Stimulated activated CD8-positive, alpha-beta memory T cell treated with anti-CD3 and anti-CD28 coated beads, Interleukin-15, amount 100 ng/mL, for 4 hours (primary cell): ENCODE results near the gene HOXB6.

ENCODE experiments used
- DNase-seq, 2 donors: peaks; one replicate each; pipeline ENCODE4 v3.0.0-alpha.2; 2020; ENCODE audit warnings: low read depth in 2 of 2

HOXB6 gene

DNA sequence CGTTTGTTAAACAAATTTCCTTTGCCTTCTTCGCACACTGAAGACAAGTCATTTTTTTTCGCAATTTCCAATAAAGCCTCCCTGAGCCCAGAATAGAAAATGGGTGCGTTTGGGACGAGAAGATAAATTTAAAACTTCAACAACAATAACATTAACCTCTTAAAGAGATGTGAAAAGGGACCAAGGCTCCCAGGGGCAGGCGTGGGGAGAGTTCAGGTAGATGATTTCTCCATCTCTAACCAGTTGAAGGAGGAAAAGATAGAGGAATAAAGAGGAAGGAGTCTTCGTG is 25.4 kb downstream of the HOXB6 start:
- DNase-seq: no peak

DNA sequence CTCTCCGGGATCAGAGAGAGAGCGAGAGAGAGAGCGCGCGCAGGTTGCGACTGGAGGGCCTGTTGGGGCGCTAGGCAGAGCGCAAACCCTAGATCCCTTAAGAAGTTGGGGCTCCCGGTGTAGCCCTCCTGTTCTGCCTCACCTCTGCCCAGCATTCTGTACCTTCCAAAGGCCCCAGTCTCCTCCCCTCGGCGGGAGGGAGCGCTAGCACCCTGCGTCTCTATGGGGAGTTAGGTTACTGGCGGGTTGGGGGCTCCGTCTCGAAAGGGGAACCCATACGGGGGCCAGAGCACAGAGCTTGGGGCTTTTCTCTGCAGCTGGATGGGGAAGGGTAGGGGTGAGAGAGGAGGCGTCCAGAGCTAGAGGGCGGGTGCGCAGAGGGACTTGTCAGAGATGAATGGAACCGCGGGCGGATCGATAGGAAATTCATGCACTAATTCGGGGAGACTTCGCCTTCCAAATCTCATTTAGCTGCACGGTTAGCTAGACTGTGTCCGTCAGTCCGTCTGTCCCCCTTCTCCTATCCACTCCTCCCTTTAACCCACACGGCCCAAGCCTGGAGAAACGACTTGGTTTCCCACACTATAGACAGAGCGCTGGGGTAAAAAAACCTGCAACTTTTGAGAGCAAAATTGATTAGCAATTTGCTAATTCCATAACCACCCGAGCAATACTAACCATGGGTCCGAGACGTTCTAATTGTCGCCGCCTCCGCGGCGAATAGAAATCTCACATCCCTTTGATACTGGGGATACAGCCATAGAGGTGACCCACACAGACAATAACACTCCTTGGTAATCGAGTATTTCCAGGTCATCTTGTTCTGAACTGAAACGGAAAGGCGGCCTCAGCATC is 25.9 kb downstream of the HOXB6 start:
- DNase-seq: no peak

DNA sequence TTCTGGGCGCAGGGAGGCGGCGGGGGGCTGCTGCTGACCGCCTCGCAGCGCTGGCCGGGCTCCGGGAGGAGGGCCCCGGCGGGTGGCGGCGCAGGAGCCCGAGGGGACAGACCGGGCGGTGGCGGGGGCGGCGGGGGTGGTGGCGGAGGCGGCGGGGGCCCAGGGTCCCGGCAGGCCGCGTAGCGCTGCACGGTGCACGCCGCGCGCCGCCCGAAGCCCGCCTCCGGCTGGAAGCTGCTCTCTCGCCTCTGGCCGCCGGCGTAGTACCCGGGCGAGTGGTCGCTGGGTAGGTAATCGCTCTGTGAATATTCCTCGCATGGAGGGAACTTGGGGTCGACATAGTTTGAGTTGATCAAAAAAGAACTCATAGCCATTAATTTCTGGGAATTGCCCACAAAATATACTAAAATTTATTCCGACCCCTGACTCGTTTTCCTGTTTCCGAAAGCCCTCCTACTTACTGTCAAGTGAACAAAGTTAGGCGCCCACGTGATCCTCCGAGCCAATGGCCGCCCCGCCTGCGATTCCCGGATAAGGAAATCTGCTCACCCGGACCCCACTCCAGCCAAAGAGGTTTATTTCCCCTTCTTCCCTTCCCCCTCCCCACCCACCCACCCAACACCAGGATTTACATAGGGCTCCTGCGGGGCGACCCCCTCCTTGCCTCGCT is 26.7 kb downstream of the HOXB6 start, which contains the start of gene HOXB4:
Gene HOXB4, minus strand, starts transcription at position 405 of the 670 bp plus-strand sequence. Its CDS starts 31 bp downstream, at position 374.
- peak in 1 of 2 donors; percentile 37 for DNase-seq

DNA sequence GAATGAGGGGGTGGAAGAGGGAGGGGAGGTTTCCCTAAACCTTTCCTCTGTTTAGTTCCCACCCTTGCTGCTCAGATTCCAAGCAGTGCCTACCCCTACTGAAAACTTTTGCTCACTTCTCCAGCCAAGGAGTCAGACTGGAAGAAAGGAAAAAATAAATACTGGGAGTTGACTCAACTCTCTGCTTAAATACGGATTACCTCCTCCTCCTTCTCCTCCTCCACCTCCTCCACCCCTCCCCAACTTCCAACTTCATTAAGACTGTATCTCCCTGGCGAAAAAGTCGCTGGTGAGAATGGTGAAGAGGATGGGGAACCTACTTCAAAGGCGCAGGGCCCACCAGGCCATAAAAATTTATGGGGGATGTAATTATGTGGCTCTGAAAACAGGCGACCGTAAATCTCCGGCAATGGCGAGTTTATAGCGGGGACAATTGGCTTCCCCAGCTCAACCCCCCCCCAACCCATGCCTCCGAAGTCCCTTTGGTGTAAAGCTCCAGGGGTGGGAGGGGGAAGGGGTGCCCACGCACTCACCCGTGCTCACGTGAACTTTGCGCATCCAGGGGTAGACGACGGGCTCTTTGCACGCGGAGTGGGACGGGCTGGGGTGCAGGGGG is 27.3 kb downstream of the HOXB6 start:
- no peak for DNase-seq

DNA sequence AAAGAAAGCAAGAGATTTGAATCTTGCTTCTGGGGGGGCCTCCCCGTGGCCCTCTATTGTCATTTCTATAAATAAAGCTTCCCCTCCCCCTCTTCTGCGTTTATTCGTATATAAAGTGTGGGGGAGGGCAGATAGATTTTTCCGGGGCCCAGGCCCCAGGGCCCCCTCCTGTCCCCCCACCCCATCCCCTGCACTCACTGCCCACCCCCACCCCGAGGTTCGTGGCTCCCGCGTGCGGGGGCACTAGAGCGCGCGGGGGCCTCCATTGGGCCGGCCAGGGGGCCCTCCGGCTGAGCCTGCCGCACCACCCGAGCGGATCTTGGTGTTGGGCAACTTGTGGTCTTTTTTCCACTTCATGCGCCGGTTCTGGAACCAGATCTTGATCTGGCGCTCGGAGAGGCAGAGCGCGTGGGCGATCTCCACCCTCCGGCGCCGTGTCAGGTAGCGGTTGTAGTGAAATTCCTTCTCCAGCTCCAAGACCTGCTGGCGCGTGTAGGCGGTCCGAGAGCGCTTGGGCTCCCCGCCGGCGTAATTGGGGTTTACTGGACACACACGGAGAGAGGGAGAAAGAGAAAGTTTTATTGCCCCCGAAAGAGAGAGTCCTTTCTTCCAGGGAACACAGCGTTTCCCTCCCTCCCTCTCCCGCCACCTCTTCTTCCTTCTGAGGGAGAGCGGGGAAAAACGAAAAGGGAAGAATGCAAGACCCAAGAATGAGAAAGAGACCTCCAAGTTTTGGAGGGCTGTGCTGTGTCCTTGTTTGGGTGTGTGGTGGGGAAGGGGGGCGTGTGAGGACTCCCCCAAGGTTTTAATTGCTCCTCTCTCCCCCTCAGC is 28.1 kb downstream of the HOXB6 start:
- no peak for DNase-seq

DNA sequence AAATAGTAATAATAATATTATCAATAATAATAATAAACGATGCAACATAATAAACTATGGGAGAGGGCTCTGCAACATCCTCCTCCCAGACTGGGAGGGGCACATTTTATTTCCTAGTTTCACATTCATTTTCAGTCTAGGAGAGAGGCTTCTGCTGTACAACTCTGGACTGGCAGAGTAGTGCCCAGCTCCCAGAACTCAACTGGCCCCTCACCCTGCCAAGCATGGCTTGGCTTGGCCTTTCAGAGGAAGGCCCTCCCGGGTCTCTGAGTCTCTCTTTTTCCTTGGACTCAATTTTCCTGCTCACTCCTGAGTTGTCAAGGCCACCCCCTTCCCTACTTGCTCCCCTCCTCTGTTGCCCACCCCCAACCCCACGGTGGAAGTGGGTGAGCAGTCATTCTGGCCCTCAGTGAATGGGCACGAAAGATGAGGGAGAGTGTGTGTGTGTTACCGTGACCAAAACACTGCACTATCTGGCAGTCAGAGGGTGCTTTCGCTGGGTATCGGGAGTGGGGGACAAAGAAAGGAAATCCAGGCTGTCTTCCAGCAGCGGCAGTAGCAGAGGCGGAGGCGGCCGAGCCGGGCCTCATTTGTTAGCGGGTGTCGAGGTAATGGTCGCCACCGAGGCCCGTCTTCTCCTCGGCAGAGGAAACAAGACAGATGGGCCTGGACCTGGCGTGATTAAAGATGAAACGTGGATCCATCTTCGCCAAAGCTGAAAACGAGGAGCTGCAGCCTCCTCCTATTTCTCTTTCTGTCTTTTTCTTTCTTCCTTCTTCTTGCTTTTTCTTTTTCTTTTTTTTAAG is 28.9 kb downstream of the HOXB6 start:
- no peak for DNase-seq

DNA sequence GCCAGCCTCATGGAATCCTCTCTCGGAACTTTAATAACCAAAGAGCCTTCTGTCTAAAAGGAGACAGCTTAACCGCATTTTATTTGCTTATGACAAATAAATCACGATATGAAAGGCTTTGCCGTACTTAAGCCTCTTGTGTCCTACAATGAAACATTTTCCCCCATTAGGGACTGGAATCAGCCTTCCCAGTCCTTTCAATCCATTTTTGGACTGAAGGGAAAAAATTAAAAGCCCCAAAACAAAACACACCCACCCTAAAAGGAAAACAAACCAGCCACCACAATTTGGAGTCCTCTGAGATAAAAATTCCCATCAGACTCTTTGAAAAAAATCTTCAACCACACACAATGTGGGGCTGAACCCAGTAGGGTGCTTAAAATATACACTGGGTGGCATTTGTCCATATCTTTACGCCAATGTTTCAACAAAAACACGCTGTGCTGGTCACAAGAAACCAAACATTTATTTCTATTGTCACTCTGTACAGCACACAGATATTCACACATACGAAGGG is 29.7 kb downstream of the HOXB6 start:
- no peak for DNase-seq

DNA sequence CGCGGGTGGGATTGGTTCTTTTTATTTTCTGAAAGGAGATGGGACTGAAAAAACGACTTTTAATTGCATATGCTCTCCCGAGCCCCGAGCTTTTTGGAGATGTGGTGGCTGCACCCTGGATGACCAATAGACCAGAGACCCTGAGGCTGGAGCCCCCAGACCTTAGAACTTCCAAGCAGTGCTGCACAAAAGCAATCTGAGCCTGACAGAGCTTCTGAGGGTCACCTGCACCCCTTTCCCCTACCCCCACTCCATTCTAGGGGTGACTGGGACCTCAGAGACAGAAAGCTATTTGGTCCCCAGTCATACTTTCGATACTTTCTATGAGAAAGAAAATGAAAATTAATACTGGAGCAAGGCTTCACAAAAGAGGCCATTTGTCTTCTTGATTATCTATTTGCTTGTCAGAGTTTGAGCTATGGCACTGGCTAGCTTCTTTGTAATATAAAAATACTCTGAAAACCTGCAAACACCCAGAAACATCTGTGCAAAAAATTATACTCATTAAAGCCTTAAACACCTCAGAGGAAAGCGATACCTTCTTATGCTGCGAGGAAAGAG is 30.2 kb downstream of the HOXB6 start:
- no peak for DNase-seq

DNA sequence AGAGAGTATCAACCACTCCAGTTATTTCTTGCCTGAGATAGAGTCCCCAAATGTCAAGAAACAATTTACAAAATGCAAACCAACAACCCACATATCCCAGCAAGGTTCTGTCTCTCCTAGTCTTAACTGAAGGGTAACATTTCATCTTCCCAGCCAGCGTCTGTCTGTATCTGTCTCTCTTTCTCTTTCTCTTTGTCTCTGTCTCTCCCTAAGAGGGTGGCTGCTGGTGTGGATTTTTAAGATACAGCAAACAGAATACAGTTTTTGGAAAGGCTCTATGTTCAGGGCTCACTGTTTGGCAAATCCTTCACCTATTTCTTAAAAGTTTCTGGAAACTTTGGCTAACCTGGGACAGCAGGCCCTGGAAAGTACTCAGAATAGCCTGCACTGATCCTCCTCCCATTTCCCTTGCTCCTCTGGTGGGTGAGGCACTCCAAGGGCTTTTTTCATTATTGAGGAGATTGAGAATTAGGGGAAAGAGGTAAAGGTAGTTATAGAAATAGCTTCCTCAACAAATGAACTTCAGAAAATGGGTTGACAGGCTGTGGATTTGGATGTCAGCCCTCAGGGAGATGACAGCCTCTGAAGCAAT is 32.9 kb downstream of the HOXB6 start:
- no peak for DNase-seq

DNA sequence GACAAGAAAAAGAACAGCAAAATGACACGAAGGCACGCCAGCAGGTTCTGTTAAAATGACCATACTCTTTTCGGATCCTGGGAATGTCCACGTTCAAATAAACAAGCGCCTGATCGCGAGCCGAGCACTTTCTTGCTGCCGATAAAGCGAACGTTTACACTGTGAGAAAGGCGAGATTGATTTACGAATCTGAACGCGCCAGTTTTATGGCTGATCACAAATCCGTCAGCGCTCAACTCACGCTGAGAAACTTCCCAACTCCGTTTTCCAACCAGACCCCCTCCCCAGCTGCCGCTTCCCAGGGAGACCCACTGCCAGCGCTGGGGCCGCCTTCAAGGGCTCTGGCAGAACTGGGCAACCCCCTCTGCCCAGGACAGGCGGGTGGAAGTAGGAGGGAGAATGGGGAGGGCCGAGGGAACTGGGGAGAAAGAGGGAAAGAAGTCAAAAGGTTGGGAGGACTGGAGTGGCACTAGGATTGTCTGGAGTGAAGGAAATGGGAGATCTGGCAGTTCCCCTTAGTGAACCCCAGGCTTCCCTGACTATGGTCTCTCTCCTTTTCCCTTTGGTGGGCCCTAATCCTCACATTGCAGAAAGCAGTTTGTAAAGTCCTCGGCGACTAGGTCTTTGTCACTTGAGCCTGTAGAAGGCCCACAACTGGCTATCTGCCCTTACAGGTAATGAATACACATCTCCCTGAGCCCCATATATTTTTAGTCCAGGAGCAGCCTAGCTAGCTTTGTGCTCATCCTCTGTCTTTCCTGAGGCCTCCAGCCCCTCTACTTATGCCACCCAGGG is 33.6 kb downstream of the HOXB6 start:
- no peak for DNase-seq

DNA sequence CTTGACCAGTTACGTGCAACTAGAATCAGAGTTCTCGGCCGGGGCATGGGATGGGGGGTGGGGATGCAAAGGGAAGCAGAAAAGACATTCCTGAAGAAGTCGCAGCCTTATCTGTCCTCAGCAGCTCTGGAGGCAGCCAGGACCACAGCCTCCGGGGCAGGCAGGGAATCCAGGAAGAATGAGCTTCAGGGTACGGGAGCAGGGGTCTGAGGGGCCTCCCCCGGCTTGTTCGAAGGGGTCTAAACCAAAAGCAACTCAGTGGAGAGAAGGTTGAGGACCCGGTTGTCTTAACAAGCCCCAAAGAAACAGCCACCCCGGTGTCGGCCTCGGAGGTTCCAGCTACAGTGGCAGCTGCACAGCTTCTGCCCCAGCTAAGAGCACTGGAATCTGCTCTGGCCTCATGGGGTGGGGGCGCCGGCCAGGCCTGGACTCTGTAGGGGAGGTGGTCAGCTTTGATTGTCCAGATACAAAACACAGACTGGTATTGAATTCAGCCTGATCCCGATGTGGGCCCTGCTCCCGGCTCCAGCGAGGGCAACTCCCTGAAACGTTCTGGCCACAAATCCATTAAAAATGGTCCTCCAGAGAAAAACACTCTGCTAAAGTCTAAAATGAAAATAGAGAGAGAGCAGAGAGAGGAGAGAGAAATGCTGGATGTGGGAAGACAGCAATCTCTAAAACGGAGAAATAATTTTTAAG is 34.3 kb downstream of the HOXB6 start:
- DNase-seq: no peak

DNA sequence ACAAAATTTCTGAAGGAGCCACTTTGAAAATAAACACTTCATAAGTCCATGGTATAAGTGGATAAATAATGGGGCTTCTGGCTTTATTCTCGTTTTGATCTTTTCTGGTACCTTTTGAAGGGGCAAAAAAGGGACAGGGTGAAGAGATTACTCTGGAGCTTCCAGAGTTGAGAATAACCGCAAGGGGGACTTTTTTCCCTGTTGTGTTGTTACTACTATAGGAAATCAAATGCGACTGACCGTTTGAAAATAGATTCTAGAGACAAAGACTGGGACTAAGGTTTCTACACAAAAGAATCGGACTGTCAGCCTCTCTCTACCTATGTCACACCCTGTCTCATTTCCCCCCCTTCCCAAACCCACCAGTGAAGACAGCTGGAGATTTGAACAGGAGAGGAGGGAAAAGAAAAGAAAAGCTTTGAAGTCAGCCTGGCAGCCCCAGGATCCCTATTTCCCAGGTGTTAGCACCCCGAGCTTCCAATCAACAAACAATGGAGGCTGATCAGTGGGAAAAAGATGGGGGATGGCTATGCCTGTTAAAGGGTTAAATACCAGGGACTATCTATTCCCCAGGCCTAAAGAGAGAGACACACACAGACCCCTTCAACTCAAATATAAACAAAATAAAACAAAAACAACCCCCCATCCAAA is 35.0 kb downstream of the HOXB6 start:
- DNase-seq: no peak

DNA sequence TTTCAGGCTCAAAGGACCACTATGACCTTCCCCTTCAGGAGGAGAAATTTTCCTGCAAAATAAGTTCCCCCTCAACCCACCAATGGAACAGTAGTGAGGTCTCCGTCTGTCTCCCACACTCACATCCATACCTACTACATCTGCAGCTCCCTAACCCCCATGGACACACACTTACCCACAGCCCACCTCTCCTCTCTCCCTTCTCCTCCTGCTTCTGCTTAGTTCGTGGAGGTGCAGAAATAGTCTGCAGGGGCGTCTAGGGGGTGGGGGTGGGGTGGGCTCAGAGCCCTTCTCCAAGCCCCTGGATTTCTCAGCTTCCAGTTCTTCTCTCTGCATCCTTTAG is 35.6 kb downstream of the HOXB6 start:
- DNase-seq: no peak

DNA sequence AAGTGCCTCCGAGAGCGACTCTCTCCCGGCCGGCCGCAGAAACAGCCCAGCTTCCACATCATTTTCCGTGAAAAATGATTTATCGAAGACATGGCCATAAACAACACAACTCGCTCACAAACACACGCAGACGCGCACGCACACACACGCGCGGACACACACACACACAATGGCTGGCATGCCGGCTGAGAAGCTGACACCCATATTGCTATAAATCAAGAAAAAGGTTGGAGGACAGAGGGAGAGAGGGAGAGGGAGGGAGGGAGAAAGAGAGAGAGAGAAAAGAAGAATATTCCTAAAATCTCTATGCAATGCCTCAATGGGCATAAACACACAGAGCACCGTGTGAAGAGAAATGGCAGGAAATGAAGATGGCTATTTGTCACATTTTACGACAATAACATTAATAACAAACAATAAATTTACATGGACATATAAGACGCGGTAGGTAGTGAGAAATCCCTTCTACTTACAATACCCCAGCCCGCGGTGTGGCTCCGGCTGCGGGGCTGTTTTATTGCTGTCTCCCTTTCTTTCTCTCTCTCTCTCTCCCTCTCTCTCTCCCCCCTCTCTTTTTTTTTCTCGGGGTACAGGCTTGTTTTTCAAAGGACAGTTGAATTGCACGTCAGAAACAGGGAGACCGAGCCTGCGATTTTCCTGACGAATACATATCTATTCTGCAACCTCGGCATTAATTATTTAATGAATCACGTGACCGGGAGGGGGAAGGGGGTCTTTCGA is 36.1 kb downstream of the HOXB6 start:
- no peak for DNase-seq

DNA sequence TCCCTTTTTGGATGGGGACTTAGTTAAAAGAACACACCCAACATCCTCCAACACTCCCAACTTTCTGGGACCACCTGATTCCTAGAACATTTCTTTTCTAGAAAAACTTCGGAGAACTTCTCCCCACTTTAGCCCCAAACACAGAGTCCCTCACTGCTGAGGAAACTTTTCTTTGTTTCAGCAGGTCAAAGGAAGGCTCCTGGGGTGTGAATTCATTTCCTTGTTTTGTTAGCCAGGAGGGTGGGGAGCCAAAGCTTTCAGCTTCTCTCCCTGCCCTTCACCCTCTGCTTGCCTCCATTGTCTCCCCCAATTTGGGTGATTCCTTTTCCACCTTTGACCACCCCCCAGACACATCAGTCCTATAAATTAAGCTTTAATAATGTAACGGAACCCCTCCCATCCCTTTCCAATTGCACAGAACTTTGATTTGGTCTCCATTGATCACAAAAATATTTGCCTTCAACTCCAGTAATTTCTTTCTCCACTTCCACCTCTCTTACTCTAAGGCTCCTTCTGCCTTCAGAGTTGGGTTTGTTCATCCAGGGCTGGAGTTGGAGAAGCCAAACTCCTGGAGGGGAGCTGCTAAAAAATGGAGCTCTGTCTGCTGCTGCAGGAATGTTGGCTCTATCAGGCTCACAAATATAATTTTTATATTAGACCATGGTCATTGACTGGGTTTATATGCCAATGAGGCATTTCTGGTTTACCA is 37.0 kb downstream of the HOXB6 start:
- DNase-seq: no peak

DNA sequence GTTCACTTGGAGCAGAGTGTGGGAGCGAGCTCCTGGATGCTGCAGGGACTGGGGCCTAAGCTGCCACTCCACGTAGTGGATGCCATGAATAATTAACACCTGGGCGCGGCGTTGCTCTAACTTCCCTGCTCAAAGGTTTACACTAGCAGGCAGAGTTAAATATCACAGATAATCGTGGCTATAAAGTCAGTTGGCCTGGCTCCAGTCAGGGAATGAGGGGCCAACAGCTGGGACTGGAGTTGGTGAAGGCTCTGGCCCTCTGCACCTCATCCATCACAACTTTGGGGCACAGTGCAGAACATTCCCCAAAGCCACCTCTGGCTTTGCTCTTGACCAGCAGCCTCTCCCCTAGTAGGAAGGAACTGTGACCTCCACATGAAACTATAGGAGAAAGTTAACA is 37.6 kb downstream of the HOXB6 start:
- DNase-seq: no peak

DNA sequence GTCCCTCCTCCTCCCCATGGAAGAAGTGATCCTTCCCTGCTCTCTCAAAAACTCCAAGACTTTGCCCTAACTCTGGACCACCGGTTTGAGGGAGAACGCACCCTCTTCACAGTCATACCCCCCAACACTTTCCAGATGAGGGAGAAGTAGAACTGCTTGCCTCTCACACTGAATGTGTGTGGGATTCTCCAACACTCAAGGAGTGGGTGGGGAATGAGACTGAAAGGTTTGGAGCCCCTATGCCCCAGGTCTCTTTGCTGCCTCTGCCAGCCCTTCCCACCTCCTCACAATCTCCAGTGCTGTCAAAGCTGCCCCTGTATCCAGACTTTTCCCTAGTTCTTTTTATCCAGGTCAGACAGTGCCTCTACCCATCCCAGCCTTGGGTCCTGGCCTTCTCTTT is 38.1 kb downstream of the HOXB6 start:
- DNase-seq: no peak
